PFSK-1 (cell line): ENCODE results near the gene DEGS1.

Source experiments
- FOXP2 ChIP-seq: optimal IDR thresholded peaks from 2 replicates; pipeline ENCODE3; 2011; ENCODE audit warnings: borderline replicate concordance, control low read depth, inconsistent platforms; ENCODE audit not compliant: insufficient read depth; ENCODE audit errors: extremely low read length, extremely low read depth
- POLR2AphosphoS5 ChIP-seq: IDR thresholded peaks from 2 replicates; pipeline ENCODE4 v1.6.1; 2012; ENCODE audit warnings: low read depth, mild to moderate bottlenecking, control low read depth, low read length, moderate library complexity
- SIN3A ChIP-seq: IDR thresholded peaks from 2 replicates; pipeline ENCODE4 v1.6.1; 2012; ENCODE audit warnings: mild to moderate bottlenecking, low read length, moderate library complexity, borderline replicate concordance; ENCODE audit not compliant: insufficient read depth
- TF ChIP-seq, protein P1 (sequence below), 2 experiments: IDR thresholded peaks; 2 replicates each; pipeline versions ENCODE4 v1.6.1 to v1.8.0; 2011 to 2012; ENCODE audit warnings: low read depth in 2 of 2, low read length in 2 of 2, control low read depth in 1 of 2, inconsistent platforms in 1 of 2, mild to moderate bottlenecking in 1 of 2, moderate library complexity in 1 of 2; ENCODE audit not compliant: insufficient read depth in 1 of 2

DNA sequence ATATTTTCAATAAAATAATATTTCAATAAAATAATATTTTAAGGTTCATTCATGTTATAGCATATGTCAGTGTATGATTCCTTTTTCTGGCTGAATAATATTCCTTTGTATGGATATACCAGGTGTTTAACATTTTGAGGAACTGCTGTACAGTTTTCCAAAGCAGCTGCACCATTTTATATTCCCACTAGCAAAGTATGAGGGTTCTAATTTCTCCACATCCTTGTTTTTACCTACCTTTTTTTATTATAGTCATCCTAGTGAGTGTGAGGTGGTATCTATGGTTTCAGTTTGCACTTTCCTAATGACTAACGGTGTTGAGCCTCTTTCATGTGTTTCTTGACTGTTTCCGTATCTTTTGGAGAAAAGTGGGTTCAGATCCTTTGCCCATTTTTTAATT is 5.2 kb downstream of the DEGS1 start:
- TF ChIP-seq SIN3A (no peak), POLR2AphosphoS5 (no peak), FOXP2 (no peak)
- TF ChIP-seq, protein P1, sequence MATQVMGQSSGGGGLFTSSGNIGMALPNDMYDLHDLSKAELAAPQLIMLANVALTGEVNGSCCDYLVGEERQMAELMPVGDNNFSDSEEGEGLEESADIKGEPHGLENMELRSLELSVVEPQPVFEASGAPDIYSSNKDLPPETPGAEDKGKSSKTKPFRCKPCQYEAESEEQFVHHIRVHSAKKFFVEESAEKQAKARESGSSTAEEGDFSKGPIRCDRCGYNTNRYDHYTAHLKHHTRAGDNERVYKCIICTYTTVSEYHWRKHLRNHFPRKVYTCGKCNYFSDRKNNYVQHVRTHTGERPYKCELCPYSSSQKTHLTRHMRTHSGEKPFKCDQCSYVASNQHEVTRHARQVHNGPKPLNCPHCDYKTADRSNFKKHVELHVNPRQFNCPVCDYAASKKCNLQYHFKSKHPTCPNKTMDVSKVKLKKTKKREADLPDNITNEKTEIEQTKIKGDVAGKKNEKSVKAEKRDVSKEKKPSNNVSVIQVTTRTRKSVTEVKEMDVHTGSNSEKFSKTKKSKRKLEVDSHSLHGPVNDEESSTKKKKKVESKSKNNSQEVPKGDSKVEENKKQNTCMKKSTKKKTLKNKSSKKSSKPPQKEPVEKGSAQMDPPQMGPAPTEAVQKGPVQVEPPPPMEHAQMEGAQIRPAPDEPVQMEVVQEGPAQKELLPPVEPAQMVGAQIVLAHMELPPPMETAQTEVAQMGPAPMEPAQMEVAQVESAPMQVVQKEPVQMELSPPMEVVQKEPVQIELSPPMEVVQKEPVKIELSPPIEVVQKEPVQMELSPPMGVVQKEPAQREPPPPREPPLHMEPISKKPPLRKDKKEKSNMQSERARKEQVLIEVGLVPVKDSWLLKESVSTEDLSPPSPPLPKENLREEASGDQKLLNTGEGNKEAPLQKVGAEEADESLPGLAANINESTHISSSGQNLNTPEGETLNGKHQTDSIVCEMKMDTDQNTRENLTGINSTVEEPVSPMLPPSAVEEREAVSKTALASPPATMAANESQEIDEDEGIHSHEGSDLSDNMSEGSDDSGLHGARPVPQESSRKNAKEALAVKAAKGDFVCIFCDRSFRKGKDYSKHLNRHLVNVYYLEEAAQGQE (IDR thresholded peaks at IDR 0.05; ENCODE audit: insufficient read depth in 1 of 2, low read depth in 2 of 2, low read length in 2 of 2) = no peak
